SH-SY5Y (cell line): Measurements from ENCODE around the gene MIPEP.
"Not testable (repeated sequence)": the region's sequence is repeated elsewhere in the genome, so short reads cannot be mapped to it uniquely, and the experiment has no call there.

Source experiments
- GATA2 ChIP-seq: IDR thresholded peaks from 2 replicates; pipeline ENCODE4 v1.6.1; 2011; ENCODE audit warnings: mild to moderate bottlenecking, low read depth, low read length
- GATA3 ChIP-seq: IDR thresholded peaks from 2 replicates; pipeline ENCODE4 v1.6.1; 2011; ENCODE audit warnings: low read depth, mild to moderate bottlenecking, low read length, moderate library complexity

MIPEP gene

GRCh38 chr13:23898101-23898500 lies 8.9 kb upstream of the MIPEP start:
- TF ChIP-seq GATA3 (no peak), GATA2 (no peak)

- TF ChIP-seq GATA2, GATA3: not testable (repeated sequence)
Observed at GRCh38 chr13:23897452-23897919, 8.3 kb upstream of the MIPEP start, which contains the start of gene C1QTNF9B. Gene C1QTNF9B, minus strand, starts transcription at chr13:23897502.

GRCh38 chr13:23889615-23890607 lies 711 bp upstream of the MIPEP start:
- TF ChIP-seq GATA2 (no peak), GATA3 (no peak)

GRCh38 chr13:23883255-23883654 lies 5.9 kb downstream of the MIPEP start:
- TF ChIP-seq GATA3 (no peak), GATA2 (no peak)

GRCh38 chr13:23877286-23877685 lies 11.9 kb downstream of the MIPEP start:
- TF ChIP-seq GATA2 (no peak), GATA3 (no peak)

GRCh38 chr13:23876265-23876664 lies 12.9 kb downstream of the MIPEP start:
- TF ChIP-seq GATA2, result no peak
- no peak for TF ChIP-seq GATA3

GRCh38 chr13:23871616-23872220 lies 17.5 kb downstream of the MIPEP start:
- TF ChIP-seq GATA3 (no peak), GATA2 (no peak)

GRCh38 chr13:23870356-23871140 lies 18.7 kb downstream of the MIPEP start:
- TF ChIP-seq GATA3 (no peak), GATA2 (no peak)

- TF ChIP-seq GATA2, result no peak
- TF ChIP-seq GATA3, result no peak
Observed at GRCh38 chr13:23868521-23868920, 20.7 kb downstream of the MIPEP start.

GRCh38 chr13:23867027-23867491 lies 22.1 kb downstream of the MIPEP start:
- no peak for TF ChIP-seq GATA3
- TF ChIP-seq GATA2, result no peak

- TF ChIP-seq GATA2, result no peak
- no peak for TF ChIP-seq GATA3
Observed at GRCh38 chr13:23866420-23867026, 22.7 kb downstream of the MIPEP start.

- TF ChIP-seq GATA2, result no peak
- no peak for TF ChIP-seq GATA3
Observed at GRCh38 chr13:23865906-23866305, 23.3 kb downstream of the MIPEP start.

GRCh38 chr13:23865026-23865425 lies 24.2 kb downstream of the MIPEP start:
- no peak for TF ChIP-seq GATA3
- TF ChIP-seq GATA2, result no peak
